HUES6 (cell line): Measurements from ENCODE around the gene TBC1D22A.

Experiments
- H3K27ac ChIP-seq: 2 replicates; pipeline ENCODE4 v1.7.0; 2013; ENCODE audit warnings: low read depth, mild to moderate bottlenecking, low read length, inconsistent platforms
- H3K27me3 ChIP-seq: 2 replicates; pipeline ENCODE4 v1.6.1; 2013; ENCODE audit warnings: low read length; ENCODE audit not compliant: control insufficient read depth, insufficient read depth
- H3K36me3 ChIP-seq: 2 replicates; pipeline ENCODE4 v1.6.1; 2013; ENCODE audit warnings: low read length; ENCODE audit not compliant: control insufficient read depth, insufficient read depth
- H3K4me1 ChIP-seq: 2 replicates; pipeline ENCODE4 v1.6.1; 2013; ENCODE audit warnings: low read length; ENCODE audit not compliant: control insufficient read depth, insufficient read depth
- H3K4me3 ChIP-seq: 2 replicates; pipeline ENCODE4 v1.5.1; 2013; ENCODE audit warnings: low read depth, low read length
- H3K9ac ChIP-seq: one replicate; pipeline ENCODE4 v1.6.1; 2013; ENCODE audit warnings: mild to moderate bottlenecking, low read length
- H3K9me3 ChIP-seq: 2 replicates; pipeline ENCODE4 v1.6.1; 2013; ENCODE audit warnings: low read depth, low read length; ENCODE audit not compliant: control insufficient read depth, insufficient read depth

The TBC1D22A gene

GRCh38 chr22:47035425-47035881 is 273.0 kb downstream of the TBC1D22A start:
- H3K9me3 ChIP-seq, result no peaks in the 10 kb centered on the region
- no peaks in the 10 kb centered on the region for H3K36me3 ChIP-seq
- no peak overlapping the region for H3K9ac ChIP-seq
- no peaks in the 10 kb centered on the region for H3K4me1 ChIP-seq
- no peak overlapping the region for H3K4me3 ChIP-seq
- H3K27ac ChIP-seq, result no peak overlapping the region
- H3K27me3 ChIP-seq, result no peaks in the 10 kb centered on the region

GRCh38 chr22:47036352-47036751 is 273.9 kb downstream of the TBC1D22A start:
- Histone ChIP-seq H3K4me1 (no peaks in the 10 kb centered on the region), H3K9ac (no peak overlapping the region), H3K9me3 (no peaks in the 10 kb centered on the region), H3K36me3 (no peaks in the 10 kb centered on the region), H3K27me3 (no peaks in the 10 kb centered on the region), H3K4me3 (no peak overlapping the region), H3K27ac (no peak overlapping the region)

- H3K9ac ChIP-seq, result no peak overlapping the region
- H3K4me3 ChIP-seq, result no peak overlapping the region
- H3K27me3 ChIP-seq, result no peaks in the 10 kb centered on the region
- H3K27ac ChIP-seq, result no peak overlapping the region
- H3K36me3 ChIP-seq, result no peaks in the 10 kb centered on the region
- no peaks in the 10 kb centered on the region for H3K4me1 ChIP-seq
- no peaks in the 10 kb centered on the region for H3K9me3 ChIP-seq
Measured at GRCh38 chr22:47036936-47037485, 274.6 kb downstream of the TBC1D22A start.

GRCh38 chr22:47038206-47038835 is 275.9 kb downstream of the TBC1D22A start:
- Histone ChIP-seq H3K36me3 (no peaks in the 10 kb centered on the region), H3K27me3 (no peaks in the 10 kb centered on the region), H3K9ac (no peak overlapping the region), H3K4me1 (no peaks in the 10 kb centered on the region), H3K27ac (no peak overlapping the region), H3K4me3 (no peak overlapping the region), H3K9me3 (no peaks in the 10 kb centered on the region)

- no peaks in the 10 kb centered on the region; the same call in 1 of the 2 replicates for H3K4me1 ChIP-seq
Measured at GRCh38 chr22:47039356-47039755, 276.9 kb downstream of the TBC1D22A start.

GRCh38 chr22:47040486-47041270 is 278.2 kb downstream of the TBC1D22A start:
- no peaks in the 10 kb centered on the region for H3K9me3 ChIP-seq
- no peak overlapping the region for H3K9ac ChIP-seq
- no peaks in the 10 kb centered on the region for H3K36me3 ChIP-seq
- H3K27me3 ChIP-seq, result no peaks in the 10 kb centered on the region
- no peaks in the 10 kb centered on the region; the same call in 1 of the 2 replicates for H3K4me1 ChIP-seq
- H3K27ac ChIP-seq, result no peak overlapping the region
- no peak overlapping the region for H3K4me3 ChIP-seq

More at GRCh38 chr22:47039356-47039755, 276.9 kb downstream of the TBC1D22A start:
- Histone ChIP-seq H3K4me3 (no peak overlapping the region), H3K9ac (no peak overlapping the region), H3K27me3 (no peaks in the 10 kb centered on the region), H3K27ac (no peak overlapping the region), H3K9me3 (no peaks in the 10 kb centered on the region), H3K36me3 (no peaks in the 10 kb centered on the region)

- H3K4me3 ChIP-seq, result no peak overlapping the region
- H3K9ac ChIP-seq, result no peak overlapping the region
- H3K27ac ChIP-seq, result no peak overlapping the region
- no peaks in the 10 kb centered on the region; the same call in 1 of the 2 replicates for H3K4me1 ChIP-seq
- no peaks in the 10 kb centered on the region for H3K27me3 ChIP-seq
- no peaks in the 10 kb centered on the region for H3K36me3 ChIP-seq
- no peaks in the 10 kb centered on the region for H3K9me3 ChIP-seq
Measured at GRCh38 chr22:47041271-47042115, 279.0 kb downstream of the TBC1D22A start.

GRCh38 chr22:47042116-47042825 is 279.8 kb downstream of the TBC1D22A start:
- H3K27ac ChIP-seq, result no peak overlapping the region
- H3K27me3 ChIP-seq, result no peaks in the 10 kb centered on the region
- no peak overlapping the region for H3K4me3 ChIP-seq

GRCh38 chr22:47042861-47043496 is 280.5 kb downstream of the TBC1D22A start:
- H3K9ac ChIP-seq, result no peak overlapping the region
- H3K27ac ChIP-seq, result no peak overlapping the region
- no peaks in the 10 kb centered on the region for H3K36me3 ChIP-seq

More at GRCh38 chr22:47042116-47042825, 279.8 kb downstream of the TBC1D22A start:
- Histone ChIP-seq H3K9ac (no peak overlapping the region), H3K36me3 (no peaks in the 10 kb centered on the region), H3K9me3 (no peaks in the 10 kb centered on the region), H3K4me1 (no peaks in the 10 kb centered on the region; the same call in 1 of the 2 replicates)

More at GRCh38 chr22:47042861-47043496, 280.5 kb downstream of the TBC1D22A start:
- no peaks in the 10 kb centered on the region for H3K9me3 ChIP-seq
- no peaks in the 10 kb centered on the region; the same call in 1 of the 2 replicates for H3K4me1 ChIP-seq
- no peaks in the 10 kb centered on the region for H3K27me3 ChIP-seq
- no peak overlapping the region for H3K4me3 ChIP-seq
